Stimulated activated CD8-positive, alpha-beta memory T cell treated with anti-CD3 and anti-CD28 coated beads, Interleukin-12 subunit alpha, Interleukin-12 subunit beta, amount 100 ng/mL, for 4 hours (primary cell): ENCODE data around the gene OXSM.

ENCODE experiments used
- DNase-seq: peaks from one replicate; pipeline ENCODE4 v3.0.0-alpha.2; 2020; ENCODE audit warnings: low read depth

The OXSM gene

GRCh38 chr3:25804676-25805075, 14.8 kb downstream of the OXSM start:
- no peak for DNase-seq

- DNase-seq: no peak
Observed at GRCh38 chr3:25812644-25813043, 22.8 kb downstream of the OXSM start.

GRCh38 chr3:25817107-25817506, 27.2 kb downstream of the OXSM start:
- DNase-seq: no peak

- no peak for DNase-seq
Observed at GRCh38 chr3:25817638-25818037, 27.7 kb downstream of the OXSM start.

- DNase-seq: no peak
Observed at GRCh38 chr3:25818335-25818734, 28.4 kb downstream of the OXSM start.

- DNase-seq: no peak
Observed at GRCh38 chr3:25820366-25820765, 30.5 kb downstream of the OXSM start.

GRCh38 chr3:25820816-25821486, 31.1 kb downstream of the OXSM start:
- DNase-seq: no peak

- no peak for DNase-seq
Observed at GRCh38 chr3:25821746-25822573, 32.1 kb downstream of the OXSM start.

GRCh38 chr3:25823314-25823713, 33.4 kb downstream of the OXSM start:
- no peak for DNase-seq

GRCh38 chr3:25826510-25826909, 36.6 kb downstream of the OXSM start:
- no peak for DNase-seq

GRCh38 chr3:25830373-25831280, 40.7 kb downstream of the OXSM start:
- no peak for DNase-seq

- DNase-seq: no peak
Observed at GRCh38 chr3:25831578-25831977, 41.7 kb downstream of the OXSM start.

GRCh38 chr3:25834346-25834745, 44.5 kb downstream of the OXSM start:
- DNase-seq: no peak

GRCh38 chr3:25836579-25836978, 46.7 kb downstream of the OXSM start:
- no peak for DNase-seq

- DNase-seq: no peak
Observed at GRCh38 chr3:25837038-25837437, 47.1 kb downstream of the OXSM start.

- DNase-seq: no peak
Observed at GRCh38 chr3:25840099-25840498, 50.2 kb downstream of the OXSM start.

GRCh38 chr3:25843332-25843731, 53.4 kb downstream of the OXSM start:
- no peak for DNase-seq
